IPS-NIHi11 (cell line): ENCODE measurements around the gene ZNF207.
"Not testable (repeated sequence)": the region's sequence is repeated elsewhere in the genome, so short reads cannot be mapped to it uniquely, and the experiment has no call there.

Experiments used
- DNase-seq: peaks from one replicate; pipeline ENCODE4 v3.0.0; 2012; ENCODE audit warnings: mixed read lengths, low spot score

ZNF207 gene

GRCh38 chr17:32335687-32336086, 14.3 kb upstream of the ZNF207 start:
- no peak for DNase-seq

- no peak for DNase-seq
Observed at GRCh38 chr17:32341141-32341856, 8.7 kb upstream of the ZNF207 start.

- peak; percentile 82 for DNase-seq
Observed at GRCh38 chr17:32341857-32342602, 7.9 kb upstream of the ZNF207 start, which contains the start of gene C17orf75. Gene C17orf75, minus strand, starts transcription at chr17:32342173. Its CDS starts 34 bp downstream, at chr17:32342139.

- DNase-seq, result no peak
Observed at GRCh38 chr17:32342603-32343325, 7.2 kb upstream of the ZNF207 start.

GRCh38 chr17:32345951-32346600, 3.9 kb upstream of the ZNF207 start:
- DNase-seq, result no peak

- DNase-seq, result no peak
Observed at GRCh38 chr17:32348483-32348800, 1.5 kb upstream of the ZNF207 start.

- no peak for DNase-seq
Observed at GRCh38 chr17:32349503-32349853, 479 bp upstream of the ZNF207 start.

- DNase-seq, result peak; percentile 33
Observed at GRCh38 chr17:32350666-32351418, 885 bp downstream of the ZNF207 start.

- not testable (repeated sequence) for DNase-seq
Observed at GRCh38 chr17:32352734-32353133, 2.8 kb downstream of the ZNF207 start.

GRCh38 chr17:32355649-32356377, 5.9 kb downstream of the ZNF207 start:
- DNase-seq, result no peak

- DNase-seq, result no peak
Observed at GRCh38 chr17:32356378-32356743, 6.4 kb downstream of the ZNF207 start.

- DNase-seq, result no peak
Observed at GRCh38 chr17:32356750-32357149, 6.8 kb downstream of the ZNF207 start.

- no peak for DNase-seq
Observed at GRCh38 chr17:32357615-32358014, 7.7 kb downstream of the ZNF207 start.

GRCh38 chr17:32361270-32361669, 11.3 kb downstream of the ZNF207 start:
- DNase-seq, result no peak

GRCh38 chr17:32370426-32370825, 20.5 kb downstream of the ZNF207 start:
- DNase-seq, result no peak

GRCh38 chr17:32382526-32383223, 32.7 kb downstream of the ZNF207 start:
- DNase-seq, result no peak

GRCh38 chr17:32383926-32384434, 34.0 kb downstream of the ZNF207 start:
- DNase-seq, result no peak

- DNase-seq, result no peak
Observed at GRCh38 chr17:32385121-32385520, 35.2 kb downstream of the ZNF207 start.

GRCh38 chr17:32385971-32386370, 36.0 kb downstream of the ZNF207 start:
- no peak for DNase-seq

- DNase-seq, result no peak
Observed at GRCh38 chr17:32386844-32387243, 36.9 kb downstream of the ZNF207 start.
